Panc1 (cell line): Measurements from ENCODE around the gene NOXA1. TPM values are rescaled to one million over a fixed set of nuclear protein-coding genes. Genes with fewer than 3 reads are reported as not detected.

Experiments
- ATAC-seq: fragments of 200-7000 bp; cut with Tn5 transposase; 2 replicates; pipeline ENCODE4 v1.9.1; 2020; ENCODE audit warnings: mild to moderate bottlenecking, moderate library complexity
- BruUV-seq: library from RNA; stranded (reverse); fragments of 400-500 nt; replicated peaks from 2 replicates; lab custom pipeline; 2021; lab: Mats Ljungman, UMichigan
- CTCF ChIA-PET: fragments of 300-600 bp; sonication (Branson Sonifier 250); formaldehyde crosslinking; loops from one replicate; lab custom pipeline; 2022; ENCODE audit warnings: antibody characterized with exemption; lab: Charles Lee
- POLR2A ChIA-PET: fragments of 300-600 bp; sonication (Branson Sonifier 250); formaldehyde crosslinking; loops from one replicate; lab custom pipeline; 2022; ENCODE audit warnings: antibody characterized with exemption; lab: Charles Lee
- DNase-seq: peaks from one replicate; pipeline ENCODE4 v3.0.0-alpha.2; 2010; ENCODE audit warnings: low read depth, low spot score
- H3K27ac ChIP-seq: 2 replicates; pipeline ENCODE4 v1.5.1; 2011; ENCODE audit warnings: mild to moderate bottlenecking, low read length, inconsistent platforms
- H3K27me3 ChIP-seq: fragments of 200-500 bp; sonication (Bioruptor generic); 2 replicates; pipeline ENCODE4 v1.6.0; 2014; ENCODE audit warnings: low read length, inconsistent platforms; ENCODE audit not compliant: control insufficient read depth, insufficient read depth
- H3K36me3 ChIP-seq: fragments of 200-500 bp; sonication (Bioruptor generic); 2 replicates; pipeline ENCODE4 v1.5.1; 2014; ENCODE audit warnings: inconsistent platforms, mild to moderate bottlenecking, low read length, moderate library complexity; ENCODE audit not compliant: control insufficient read depth, insufficient read depth
- H3K4me1 ChIP-seq: 2 replicates; pipeline ENCODE4 v1.5.1; 2011; ENCODE audit warnings: inconsistent platforms, mild to moderate bottlenecking, low read length, moderate library complexity; ENCODE audit not compliant: control insufficient read depth, insufficient read depth
- H3K4me3 ChIP-seq, 2 experiments: 2 replicates each; pipeline ENCODE4 v1.5.1; 2011 to 2012; ENCODE audit warnings: low read depth in 2 of 2, low read length in 2 of 2, mild to moderate bottlenecking in 2 of 2, inconsistent platforms in 1 of 2, moderate library complexity in 1 of 2
- H3K9me3 ChIP-seq: fragments of 200-500 bp; sonication (Bioruptor generic); 2 replicates; pipeline ENCODE4 v1.5.1; 2014; ENCODE audit warnings: low read depth, mild to moderate bottlenecking, inconsistent platforms, low read length, moderate library complexity; ENCODE audit not compliant: control insufficient read depth, insufficient read depth
- CTCF ChIP-seq: fragments of 450-650 bp; IDR thresholded peaks from 2 replicates; pipeline ENCODE4 v1.5.1; 2017; ENCODE audit warnings: mild to moderate bottlenecking
- POLR2AphosphoS5 ChIP-seq: IDR thresholded peaks from 2 replicates; pipeline ENCODE4 v1.6.1; 2012; ENCODE audit warnings: mild to moderate bottlenecking, low read depth, low read length, moderate library complexity
- REST ChIP-seq, 2 experiments: IDR thresholded peaks; 2 replicates each; pipeline ENCODE4 v1.6.1; 2011 to 2012; ENCODE audit warnings: low read depth in 2 of 2, control low read depth in 1 of 2, low read length in 1 of 2, mild to moderate bottlenecking in 1 of 2, moderate library complexity in 1 of 2; ENCODE audit not compliant: insufficient read depth in 1 of 2
- SIN3A ChIP-seq: IDR thresholded peaks from 2 replicates; pipeline ENCODE4 v1.6.1; 2012; ENCODE audit warnings: low read depth, mild to moderate bottlenecking, low read length, moderate library complexity, borderline replicate concordance; ENCODE audit not compliant: insufficient read depth
- TCF7L2 ChIP-seq: IDR thresholded peaks from 2 replicates; pipeline ENCODE4 v1.6.1; 2011; ENCODE audit warnings: mild to moderate bottlenecking, low read depth, low read length, inconsistent platforms
- in situ Hi-C: cut with HindIII; loops from 2 replicates; pipeline ENCODE4 v1.10.0; 2016; ENCODE audit warnings: low sequenced_read_pairs, low pct_unique_long_range_greater_than_20kb
- intact Hi-C: fragments of 100-400 bp; cut with micrococcal nuclease; formaldehyde crosslinking; loops from one replicate; pipeline ENCODE4 v1.10.0; 2022; ENCODE audit not compliant: unreplicated experiment
- total RNA-seq: library from RNA; stranded (reverse); gene quantifications from one replicate; pipeline ENCODE4 v1.2.1, GENCODE V29; 2021; ENCODE audit not compliant: unreplicated experiment

NOXA1 gene
- total RNA-seq, 1 experiment from 2014 or later, result 3.7 TPM

GRCh38 chr9:137448602-137448962 is 25.4 kb downstream of the NOXA1 start:
- no peak overlapping the region for H3K27ac ChIP-seq
- TF ChIP-seq CTCF, result no peak
- TF ChIP-seq SIN3A, result no peak
- no peak for TF ChIP-seq POLR2AphosphoS5
- no peak for TF ChIP-seq REST (IDR thresholded peaks at IDR 0.05; ENCODE audit: insufficient read depth in 1 of 2, low read depth in 2 of 2, low read length in 1 of 2)
- no peak for TF ChIP-seq TCF7L2
- ChIA-PET POLR2A (no interaction called here), CTCF (no interaction called here)
- H3K36me3 ChIP-seq, result no peaks in the 10 kb centered on the region
- no peaks in the 10 kb centered on the region for H3K27me3 ChIP-seq
- no TSS peak for BruUV-seq
- in situ Hi-C loops, result no loop called here
- intact Hi-C loops, result no loop called here
- ATAC-seq (no peak), DNase-seq (no peak)
- H3K4me3 ChIP-seq, result no peak overlapping the region
- no peaks in the 10 kb centered on the region for H3K9me3 ChIP-seq
- peaks cover 9% of the 10 kb centered on the region for H3K4me1 ChIP-seq

- Histone ChIP-seq H3K4me1 (peaks cover 9% of the 10 kb centered on the region), H3K4me3 (no peak overlapping the region), H3K27ac (no peak overlapping the region), H3K9me3 (no peaks in the 10 kb centered on the region), H3K36me3 (no peaks in the 10 kb centered on the region), H3K27me3 (no peaks in the 10 kb centered on the region)
- no peak for DNase-seq
- TF ChIP-seq SIN3A (no peak), TCF7L2 (no peak), POLR2AphosphoS5 (no peak), REST (IDR thresholded peaks at IDR 0.05; ENCODE audit: insufficient read depth in 1 of 2, low read depth in 2 of 2, low read length in 1 of 2) (no peak), CTCF (no peak)
- intact Hi-C loops (no loop called here), in situ Hi-C loops (no loop called here)
- ATAC-seq, result no peak
- CTCF ChIA-PET, result no interaction called here
- POLR2A ChIA-PET, result no interaction called here
- BruUV-seq, result no TSS peak
Observed at GRCh38 chr9:137449081-137449844, 26.1 kb downstream of the NOXA1 start.
